GM23338 (cell line): Measurements from ENCODE around the gene PCBP3. TPM values are rescaled to one million over a fixed set of nuclear protein-coding genes. Genes with fewer than 3 reads are reported as not detected.

Experiments
- ATAC-seq: fragments of 200-7000 bp; cut with Tn5 transposase; 3 replicates; pipeline ENCODE4 v1.9.1; 2020
- DNase-seq: peaks from one replicate; pipeline ENCODE4 v3.0.0-alpha.2; 2015; ENCODE audit warnings: low spot score
- H2AFZ ChIP-seq: fragments of 200-600 bp; sonication (generic); 2 replicates; pipeline ENCODE4 v1.8.0; 2016; ENCODE audit warnings: antibody characterized with exemption, mild to moderate bottlenecking, moderate library complexity
- H3F3A ChIP-seq: fragments of 200-600 bp; sonication (generic); replicated peaks from 2 replicates; pipeline ENCODE4 v1.8.0; 2017; ENCODE audit warnings: antibody characterized with exemption, mixed run types, low read depth
- H3K27ac ChIP-seq: fragments of 200-600 bp; sonication (generic); 2 replicates; pipeline ENCODE4 v1.6.1; 2016; ENCODE audit warnings: low read depth
- H3K27me3 ChIP-seq: fragments of 200-600 bp; sonication (generic); 2 replicates; pipeline ENCODE4 v1.8.0; 2016; ENCODE audit warnings: mild to moderate bottlenecking, mixed run types, moderate library complexity; ENCODE audit not compliant: insufficient read depth
- H3K36me3 ChIP-seq: fragments of 200-600 bp; sonication (generic); 2 replicates; pipeline ENCODE4 v1.8.0; 2016; ENCODE audit warnings: mild to moderate bottlenecking; ENCODE audit not compliant: insufficient read depth
- H3K4me1 ChIP-seq: fragments of 200-600 bp; sonication (generic); 2 replicates; pipeline ENCODE4 v1.8.0; 2016; ENCODE audit warnings: mild to moderate bottlenecking, moderate library complexity; ENCODE audit not compliant: insufficient read depth
- H3K4me2 ChIP-seq: fragments of 200-600 bp; sonication (generic); 2 replicates; pipeline ENCODE4 v1.7.1; 2017; ENCODE audit warnings: mixed run types
- H3K4me3 ChIP-seq: fragments of 200-600 bp; sonication (generic); 2 replicates; pipeline ENCODE4 v1.6.1; 2016; ENCODE audit warnings: mixed run types
- H3K79me2 ChIP-seq: fragments of 200-600 bp; sonication (generic); replicated peaks from 2 replicates; pipeline ENCODE4 v1.8.0; 2017; ENCODE audit warnings: mild to moderate bottlenecking; ENCODE audit not compliant: insufficient read depth
- H3K9me2 ChIP-seq: fragments of 200-600 bp; sonication (generic); 2 replicates; pipeline ENCODE4 v1.8.0; 2017; ENCODE audit not compliant: insufficient read depth
- H4K20me1 ChIP-seq: fragments of 200-600 bp; sonication (generic); replicated peaks from 2 replicates; pipeline ENCODE4 v1.8.0; 2017; ENCODE audit warnings: mild to moderate bottlenecking; ENCODE audit not compliant: insufficient read depth
- H3K27ac Mint-ChIP-seq: 2 replicates; pipeline ENCODE4 v1.8.0; 2020; ENCODE audit warnings: inconsistent platforms, mild to moderate bottlenecking, moderate library complexity, mixed read lengths
- H3K27me3 Mint-ChIP-seq: 3 replicates; pipeline ENCODE4 v1.8.0; 2022; ENCODE audit warnings: low read depth, mild to moderate bottlenecking, moderate library complexity, mixed read lengths, inconsistent platforms; ENCODE audit not compliant: insufficient read depth, poor library complexity
- H3K36me3 Mint-ChIP-seq: 3 replicates; pipeline ENCODE4 v1.8.0; 2021; ENCODE audit warnings: low read depth, mild to moderate bottlenecking, inconsistent platforms, moderate library complexity, mixed read lengths
- H3K4me1 Mint-ChIP-seq: 3 replicates; pipeline ENCODE4 v1.8.0; 2020; ENCODE audit warnings: mild to moderate bottlenecking, inconsistent platforms, mixed read lengths
- H3K4me3 Mint-ChIP-seq: 3 replicates; pipeline ENCODE4 v1.8.0; 2021; ENCODE audit warnings: moderate library complexity, mild to moderate bottlenecking, inconsistent platforms, mixed read lengths
- H3K9me3 Mint-ChIP-seq: 3 replicates; pipeline ENCODE4 v1.8.0; 2020; ENCODE audit warnings: moderate library complexity, mild to moderate bottlenecking, inconsistent platforms, mixed read lengths
- CREB1 ChIP-seq: fragments of 250-450 bp; sonication (Bioruptor Pico); IDR thresholded peaks from 2 replicates; pipeline ENCODE4 v1.5.0; 2020; ENCODE audit warnings: low read depth, mild to moderate bottlenecking, moderate library complexity
- CTCF ChIP-seq, 2 experiments: fragments of 200-600 bp in 1 of 2; sonication (generic) in 1 of 2; conservative IDR thresholded peaks; 2 replicates each; pipeline versions ENCODE4 v1.5.1 to v1.6.1; 2016 to 2017; ENCODE audit warnings: antibody characterized with exemption in 2 of 2, low read depth in 2 of 2, mild to moderate bottlenecking in 2 of 2, moderate library complexity in 1 of 2
- ETS1 ChIP-seq: IDR thresholded peaks from 2 replicates; pipeline ENCODE4 v1.6.1; 2016; ENCODE audit warnings: antibody characterized with exemption
- EZH2 ChIP-seq: fragments of 200-600 bp; sonication (generic); IDR thresholded peaks from one replicate; pipeline ENCODE4 v1.8.0; 2017; ENCODE audit warnings: antibody characterized with exemption, mild to moderate bottlenecking, low read depth; ENCODE audit not compliant: unreplicated experiment
- EZH2phosphoT487 ChIP-seq: fragments of 200-600 bp; sonication (generic); IDR thresholded peaks from one replicate; pipeline ENCODE4 v1.8.1; 2018; ENCODE audit warnings: antibody characterized with exemption; ENCODE audit not compliant: unreplicated experiment
- JUNB ChIP-seq: IDR thresholded peaks from one replicate; pipeline ENCODE4 v1.6.1; 2016; ENCODE audit warnings: antibody characterized with exemption; ENCODE audit not compliant: unreplicated experiment
- POLR2AphosphoS5 ChIP-seq: IDR thresholded peaks from 2 replicates; pipeline ENCODE4 v1.6.1; 2016; ENCODE audit warnings: antibody characterized with exemption, low read depth
- REST ChIP-seq: IDR thresholded peaks from one replicate; pipeline ENCODE4 v1.6.1; 2018; ENCODE audit warnings: antibody characterized with exemption; ENCODE audit not compliant: unreplicated experiment
- ZNF114 ChIP-seq: fragments of 250-450 bp; sonication (Bioruptor Pico); IDR thresholded peaks from 2 replicates; pipeline ENCODE4 v1.5.0; 2020; ENCODE audit warnings: mild to moderate bottlenecking, moderate library complexity
- ZNF331 ChIP-seq: fragments of 250-450 bp; sonication (Bioruptor Pico); IDR thresholded peaks from 2 replicates; pipeline ENCODE4 v1.5.0; 2020; ENCODE audit warnings: low read depth, mild to moderate bottlenecking, moderate library complexity
- polyA plus RNA-seq: library from polyadenylated mRNA; unstranded; fragments of >200 nt; fragmentation: Nextera tagmentation; extraction: Ambion mirVana; gene quantifications from 2 replicates; pipeline ENCODE4 v1.2.1, GENCODE V29; 2016
- total RNA-seq: library from RNA; depleted of rRNA; stranded (reverse); fragments of >200 nt; shearing (Covaris generic); gene quantifications from 2 replicates; pipeline ENCODE4 v1.2.3, GENCODE V29; 2014

Gene PCBP3
- total and polyA plus RNA-seq, 2 experiments from 2014 or later = 7.1 to 9.1 TPM

DNA sequence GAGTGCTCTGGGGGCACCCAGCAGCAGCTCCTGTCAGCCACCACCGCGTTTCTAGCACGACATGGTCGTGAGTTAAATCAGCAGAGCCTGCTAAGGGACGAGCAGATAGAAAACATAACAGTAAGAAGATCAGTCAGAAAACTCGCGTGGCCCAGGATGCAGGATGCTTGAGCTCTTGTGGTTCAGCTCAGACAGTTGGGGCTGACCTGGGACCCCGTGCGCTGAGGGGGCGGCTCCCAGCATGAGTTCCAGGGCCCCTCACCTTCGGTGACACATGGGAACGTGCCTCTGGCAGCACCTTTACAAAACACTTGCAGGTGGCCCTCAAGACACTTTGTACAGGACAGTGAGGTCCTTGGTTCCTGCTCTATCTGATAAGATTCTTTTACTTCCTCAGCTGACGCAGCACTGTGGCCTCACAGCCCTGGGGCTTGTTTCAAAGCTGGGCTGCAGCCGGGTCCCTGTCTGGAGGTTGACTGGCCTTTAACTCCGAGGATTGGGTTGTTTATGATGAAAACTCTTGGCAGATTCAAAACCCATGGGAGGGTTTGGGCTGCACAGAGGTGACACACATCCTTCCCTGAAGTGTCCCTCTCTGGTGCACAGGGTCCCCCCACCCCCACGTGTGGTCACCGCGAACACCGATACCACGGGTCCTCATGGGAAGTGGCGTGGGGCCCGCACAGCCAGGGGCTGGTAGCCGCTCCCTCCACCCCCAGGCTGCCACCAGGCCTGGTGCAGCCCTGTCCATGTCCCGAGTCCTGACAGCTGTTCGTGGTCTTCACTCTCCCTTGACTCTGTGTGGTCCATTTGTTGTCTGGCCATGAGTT lies 272.7 kb downstream of the PCBP3 start (continued):
- no peak for TF ChIP-seq CTCF (conservative IDR thresholded peaks at IDR 0.05; ENCODE audit: low read depth in 2 of 2)
- TF ChIP-seq ZNF331 (CRISPR knock-in tag) = no peak
- no peak for TF ChIP-seq ZNF114
- no peak for TF ChIP-seq CREB1
- no peak for TF ChIP-seq POLR2AphosphoS5

DNA sequence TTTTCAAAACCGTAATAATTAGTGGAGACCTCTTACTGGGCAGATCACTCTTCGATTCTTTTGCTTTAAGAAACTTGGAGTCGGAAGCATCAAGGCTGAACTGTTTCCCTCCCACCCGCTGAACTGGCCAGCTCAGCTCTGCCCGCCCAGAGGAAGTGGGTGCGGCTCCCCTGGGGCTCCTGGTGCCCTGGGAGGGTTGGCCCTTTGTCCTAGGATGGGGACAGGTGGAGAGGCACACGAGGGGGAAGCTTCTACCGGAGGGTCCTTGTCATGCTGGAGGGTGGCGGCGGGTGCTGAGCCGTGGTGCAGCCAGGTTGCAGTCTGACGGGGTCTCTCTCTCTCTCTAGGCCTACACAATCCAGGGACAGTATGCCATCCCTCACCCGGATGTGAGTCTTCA lies 273.7 kb downstream of the PCBP3 start:
- no peak overlapping the region for H3K4me2 ChIP-seq
- H3K9me2 ChIP-seq = no peaks in the 10 kb centered on the region
- no peaks in the 10 kb centered on the region for H3K4me1 Mint-ChIP-seq
- H3K36me3 ChIP-seq = no peaks in the 10 kb centered on the region
- no peaks in the 10 kb centered on the region for H4K20me1 ChIP-seq
- no peak overlapping the region for H3K27ac Mint-ChIP-seq
- H2AFZ ChIP-seq = no peak overlapping the region
- H3K9me3 Mint-ChIP-seq = no peaks in the 10 kb centered on the region
- ATAC-seq = no peak
- H3K4me3 Mint-ChIP-seq = no peak overlapping the region
- H3K4me3 ChIP-seq = no peak overlapping the region
- DNase-seq = no peak
- H3K79me2 ChIP-seq = no peaks in the 10 kb centered on the region
- H3K27ac ChIP-seq = no peak overlapping the region
- H3F3A ChIP-seq = no peaks in the 10 kb centered on the region
- no peaks in the 10 kb centered on the region for H3K36me3 Mint-ChIP-seq
- H3K27me3 Mint-ChIP-seq = peaks cover 3% of the 10 kb centered on the region
- H3K27me3 ChIP-seq = no peaks in the 10 kb centered on the region
- no peaks in the 10 kb centered on the region for H3K4me1 ChIP-seq
- TF ChIP-seq REST (no peak), ZNF114 (no peak), EZH2phosphoT487 (no peak), EZH2 (no peak), POLR2AphosphoS5 (no peak), ETS1 (no peak), JUNB (no peak), CTCF (conservative IDR thresholded peaks at IDR 0.05; ENCODE audit: low read depth in 2 of 2) (no peak)
